Gastrocnemius medialis (tissue), 4 donors: ENCODE data around the gene S100A11.

ENCODE experiments used
- POLR2A ChIP-seq, 2 donors: fragments of 450-650 bp; IDR thresholded peaks; one replicate each; pipeline ENCODE4 v1.6.1; 2017; ENCODE audit warnings: antibody characterized with exemption in 2 of 2, mild to moderate bottlenecking in 2 of 2, moderate library complexity in 2 of 2
- TF ChIP-seq, protein P1 (sequence below), 5 experiments: fragments of 450-650 bp in 3 of 5; fragments of 200-600 bp in 2 of 5; sonication (generic) in 2 of 5; IDR thresholded peaks in 4 of 5; conservative IDR thresholded peaks in 1 of 5; 1 replicate in 4 of 5; 2 replicates in 1 of 5; pipeline ENCODE4 v1.5.1; 2016 to 2019; ENCODE audit warnings: antibody characterized with exemption in 5 of 5, mild to moderate bottlenecking in 3 of 5, moderate library complexity in 3 of 5

DNA sequence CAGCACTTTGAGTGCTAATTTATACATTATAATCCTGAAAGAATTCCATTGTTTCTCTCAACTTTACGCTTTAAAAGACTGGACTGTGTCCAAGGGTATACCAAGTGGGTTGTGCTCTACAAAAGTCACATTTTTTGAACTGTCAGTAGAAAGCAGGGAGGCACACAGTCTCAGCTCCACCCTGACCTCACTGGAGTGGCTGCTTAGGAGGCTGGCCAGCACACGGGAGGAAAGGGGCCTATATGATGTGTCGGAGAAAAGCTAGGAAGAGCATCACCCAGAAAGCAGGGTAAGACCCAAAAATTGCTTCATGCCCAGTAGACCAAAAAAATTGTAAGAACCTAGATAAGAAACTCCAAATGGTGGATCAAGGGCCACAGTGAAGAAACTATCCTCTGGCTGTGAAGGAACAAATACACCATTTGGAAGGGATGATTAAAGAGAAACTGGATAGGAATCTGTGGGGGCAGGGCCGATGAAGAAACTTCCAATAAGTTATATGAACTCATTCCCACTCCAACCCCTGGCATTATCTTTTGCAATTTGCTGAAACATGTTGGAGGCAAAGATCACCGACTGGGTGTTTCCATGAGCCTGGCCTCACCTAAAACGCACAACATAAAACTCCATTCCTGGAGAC is 45.0 kb downstream of the S100A11 start:
- TF ChIP-seq, protein P1, sequence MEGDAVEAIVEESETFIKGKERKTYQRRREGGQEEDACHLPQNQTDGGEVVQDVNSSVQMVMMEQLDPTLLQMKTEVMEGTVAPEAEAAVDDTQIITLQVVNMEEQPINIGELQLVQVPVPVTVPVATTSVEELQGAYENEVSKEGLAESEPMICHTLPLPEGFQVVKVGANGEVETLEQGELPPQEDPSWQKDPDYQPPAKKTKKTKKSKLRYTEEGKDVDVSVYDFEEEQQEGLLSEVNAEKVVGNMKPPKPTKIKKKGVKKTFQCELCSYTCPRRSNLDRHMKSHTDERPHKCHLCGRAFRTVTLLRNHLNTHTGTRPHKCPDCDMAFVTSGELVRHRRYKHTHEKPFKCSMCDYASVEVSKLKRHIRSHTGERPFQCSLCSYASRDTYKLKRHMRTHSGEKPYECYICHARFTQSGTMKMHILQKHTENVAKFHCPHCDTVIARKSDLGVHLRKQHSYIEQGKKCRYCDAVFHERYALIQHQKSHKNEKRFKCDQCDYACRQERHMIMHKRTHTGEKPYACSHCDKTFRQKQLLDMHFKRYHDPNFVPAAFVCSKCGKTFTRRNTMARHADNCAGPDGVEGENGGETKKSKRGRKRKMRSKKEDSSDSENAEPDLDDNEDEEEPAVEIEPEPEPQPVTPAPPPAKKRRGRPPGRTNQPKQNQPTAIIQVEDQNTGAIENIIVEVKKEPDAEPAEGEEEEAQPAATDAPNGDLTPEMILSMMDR (IDR thresholded peaks at IDR 0.05 in 4 of 5, conservative IDR thresholded peaks at IDR 0.05 in 1 of 5), result no peak
- TF ChIP-seq POLR2A (IDR thresholded peaks at IDR 0.05), result no peak
